ENCODE measurements around the gene LOXL4.

LOXL4 gene

GRCh38 chr10:98300526-98301229, 32.7 kb upstream of the LOXL4 start:
- H3K27ac ChIP-seq = no peak overlapping the region
- no peak overlapping the region for H3K4me3 ChIP-seq (ENCODE audit: low read depth, low read length)
- TF ChIP-seq CTCF (IDR thresholded peaks at IDR 0.05; ENCODE audit: low read depth, low read length, missing control alignments) = no peak
- H3K36me3 ChIP-seq (replicated peaks) = no peaks in the 10 kb centered on the region
- in situ Hi-C loops (cut with HindIII; ENCODE audit: low pct_ligation_motif_present, low sequenced_read_pairs) = no loop called here
- peaks cover 2% of the 10 kb centered on the region for H3K27me3 ChIP-seq (replicated peaks)
- DNase-seq = no peak

DNA sequence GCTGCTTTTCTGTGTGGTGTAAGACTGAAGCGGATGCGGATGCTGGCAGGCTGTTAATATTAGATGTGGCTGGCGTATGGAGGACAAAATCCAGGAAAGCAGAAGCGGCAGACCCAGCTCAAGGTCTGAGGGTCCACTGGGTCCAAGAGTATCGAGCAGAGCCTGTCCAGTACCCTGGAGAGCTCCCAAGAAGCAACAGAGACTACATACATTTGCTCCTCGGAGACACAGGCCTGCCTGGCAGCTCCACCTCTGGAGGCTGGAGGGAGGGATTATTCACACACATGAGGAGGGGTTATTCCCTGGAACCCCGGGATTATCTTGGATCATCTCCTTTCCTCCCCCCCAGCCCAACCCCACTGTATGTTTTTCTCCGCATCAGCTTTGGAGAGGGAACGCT, 31.3 kb upstream of the LOXL4 start:
- Histone ChIP-seq H3K36me3 (replicated peaks) (no peaks in the 10 kb centered on the region), H3K4me3 (ENCODE audit: low read depth, low read length) (no peak overlapping the region), H3K27ac (no peak overlapping the region), H3K27me3 (replicated peaks) (peaks cover 2% of the 10 kb centered on the region)
- in situ Hi-C loops (cut with HindIII; ENCODE audit: low pct_ligation_motif_present, low sequenced_read_pairs) = no loop called here
- no peak for TF ChIP-seq CTCF (IDR thresholded peaks at IDR 0.05; ENCODE audit: low read depth, low read length, missing control alignments)
- peak; percentile 22 for DNase-seq

DNA sequence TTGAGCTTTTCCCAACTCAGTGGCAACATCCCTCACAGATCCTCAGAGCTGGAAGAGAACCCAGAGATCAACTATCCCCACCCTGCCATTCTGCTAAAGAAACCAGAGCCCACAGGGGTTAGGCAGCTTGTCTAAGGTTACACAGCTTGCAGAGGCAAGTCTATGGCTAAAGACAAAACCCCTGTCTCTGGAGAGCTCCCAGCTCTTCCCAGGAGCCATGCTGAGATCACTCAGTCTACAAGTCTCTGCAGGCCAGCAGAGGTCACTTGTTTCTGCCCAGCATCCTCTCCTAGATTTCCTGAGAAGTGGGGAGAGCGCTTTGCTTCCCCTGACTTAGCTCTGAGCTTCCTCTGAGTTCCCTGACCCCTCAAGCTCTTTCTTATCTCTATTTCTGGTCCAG, 28.5 kb upstream of the LOXL4 start:
- Histone ChIP-seq H3K36me3 (replicated peaks) (no peaks in the 10 kb centered on the region), H3K27ac (no peak overlapping the region), H3K4me3 (ENCODE audit: low read depth, low read length) (no peak overlapping the region), H3K27me3 (replicated peaks) (peaks cover 5% of the 10 kb centered on the region)
- in situ Hi-C loops (cut with HindIII; ENCODE audit: low pct_ligation_motif_present, low sequenced_read_pairs) = no loop called here
- TF ChIP-seq CTCF (IDR thresholded peaks at IDR 0.05; ENCODE audit: low read depth, low read length, missing control alignments) = no peak
- DNase-seq = no peak

DNA sequence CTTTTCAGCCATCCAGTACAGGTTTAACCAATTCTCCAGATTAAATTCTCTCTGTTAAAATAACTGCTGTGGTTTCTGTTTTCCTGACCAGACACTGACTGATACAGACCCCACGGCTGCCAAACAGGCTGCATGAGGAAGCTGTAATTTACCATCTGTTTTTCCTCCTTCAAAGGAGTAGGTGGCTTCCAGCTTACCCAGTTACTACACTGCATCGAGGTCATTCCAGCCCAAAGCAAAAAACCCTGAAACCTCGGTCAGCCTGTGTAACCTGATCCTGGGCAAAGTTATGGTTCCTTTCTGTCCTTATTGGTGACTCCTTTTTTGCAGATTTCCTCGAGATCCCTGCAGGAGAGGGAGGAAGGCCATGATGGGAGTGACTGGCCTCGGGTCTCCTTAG, 27.9 kb upstream of the LOXL4 start:
- in situ Hi-C loops (cut with HindIII; ENCODE audit: low pct_ligation_motif_present, low sequenced_read_pairs) = no loop called here
- DNase-seq = no peak
- Histone ChIP-seq H3K27ac (no peak overlapping the region), H3K4me3 (ENCODE audit: low read depth, low read length) (no peak overlapping the region), H3K36me3 (replicated peaks) (no peaks in the 10 kb centered on the region), H3K27me3 (replicated peaks) (peaks cover 5% of the 10 kb centered on the region)
- TF ChIP-seq CTCF (IDR thresholded peaks at IDR 0.05; ENCODE audit: low read depth, low read length, missing control alignments) = no peak

- TF ChIP-seq CTCF (IDR thresholded peaks at IDR 0.05; ENCODE audit: low read depth, low read length, missing control alignments) = no peak
- DNase-seq = no peak
- in situ Hi-C loops (cut with HindIII; ENCODE audit: low pct_ligation_motif_present, low sequenced_read_pairs) = no loop called here
Measured at GRCh38 chr10:98295401-98295811, 27.4 kb upstream of the LOXL4 start.

DNA sequence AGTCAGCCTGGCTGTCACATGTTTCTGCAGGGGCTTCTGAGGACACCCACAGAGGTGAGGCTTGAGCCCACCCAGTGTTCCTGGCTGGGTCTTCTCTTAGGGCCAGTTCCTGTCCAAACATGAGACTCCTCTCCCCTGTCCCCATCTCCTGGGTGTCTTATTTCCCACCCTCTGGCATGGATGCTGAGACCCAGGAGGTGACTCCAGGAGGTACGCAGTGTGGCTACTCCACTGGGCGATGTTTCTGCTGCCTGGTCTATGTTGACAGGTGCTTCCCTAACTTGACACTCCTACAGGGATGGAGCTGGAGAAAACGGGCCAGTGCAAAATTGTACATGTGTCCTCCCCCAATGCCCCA, 26.3 kb upstream of the LOXL4 start:
- Histone ChIP-seq H3K36me3 (replicated peaks) (no peaks in the 10 kb centered on the region), H3K27me3 (replicated peaks) (peaks cover 5% of the 10 kb centered on the region), H3K27ac (no peak overlapping the region), H3K4me3 (ENCODE audit: low read depth, low read length) (no peak overlapping the region)
- in situ Hi-C loops (cut with HindIII; ENCODE audit: low pct_ligation_motif_present, low sequenced_read_pairs) = no loop called here
- no peak for DNase-seq
- no peak for TF ChIP-seq CTCF (IDR thresholded peaks at IDR 0.05; ENCODE audit: low read depth, low read length, missing control alignments)

More at GRCh38 chr10:98295401-98295811, 27.4 kb upstream of the LOXL4 start:
- H3K36me3 ChIP-seq (replicated peaks) = no peaks in the 10 kb centered on the region
- peaks cover 5% of the 10 kb centered on the region for H3K27me3 ChIP-seq (replicated peaks)
- no peak overlapping the region for H3K4me3 ChIP-seq (ENCODE audit: low read depth, low read length)
- H3K27ac ChIP-seq = no peak overlapping the region
